K562 (cell line): ENCODE measurements around the gene TFRC. TPM values are rescaled to one million over a fixed set of nuclear protein-coding genes. Genes with fewer than 3 reads are reported as not detected.

Experiments used
- ATF7 ChIP-seq: fragments of 450-650 bp; IDR thresholded peaks from 2 replicates; pipeline ENCODE4 v1.7.1; 2014; ENCODE audit warnings: mild to moderate bottlenecking, moderate library complexity
- CC2D1A ChIP-seq: fragments of 450-650 bp; IDR thresholded peaks from 2 replicates; pipeline ENCODE4 v1.6.1; 2017; ENCODE audit warnings: mild to moderate bottlenecking
- CCNT2 ChIP-seq: IDR thresholded peaks from 2 replicates; pipeline ENCODE4 v1.6.1; 2011; ENCODE audit warnings: borderline replicate concordance, low read depth, mild to moderate bottlenecking, moderate library complexity, mixed read lengths, low read length; ENCODE audit not compliant: insufficient read length; ENCODE audit errors: extremely low read depth
- CXXC5 ChIP-seq: fragments of 250-450 bp; sonication (Bioruptor Pico); IDR thresholded peaks from 2 replicates; pipeline ENCODE4 v1.8.0; 2022; ENCODE audit warnings: inconsistent platforms, mild to moderate bottlenecking, moderate library complexity
- DMBX1 ChIP-seq: fragments of 250-450 bp; sonication (Bioruptor Pico); IDR thresholded peaks from 2 replicates; pipeline ENCODE4 v1.8.0; 2022; ENCODE audit warnings: inconsistent platforms, mild to moderate bottlenecking, moderate library complexity, borderline replicate concordance
- IRF9 ChIP-seq: fragments of 450-650 bp; IDR thresholded peaks from 2 replicates; pipeline ENCODE4 v1.6.1; 2016; ENCODE audit warnings: missing biosample characterization, missing genetic modification characterization
- MEF2A ChIP-seq: IDR thresholded peaks from 2 replicates; pipeline ENCODE4 v1.6.1; 2011; ENCODE audit warnings: low read depth, mild to moderate bottlenecking, low read length, moderate library complexity; ENCODE audit not compliant: control insufficient read depth
- RBBP5 ChIP-seq: fragments of 200-600 bp; sonication (generic); IDR thresholded peaks from 2 replicates; pipeline ENCODE4 v1.6.1; 2012; ENCODE audit warnings: borderline replicate concordance, mild to moderate bottlenecking, low read length, control low read depth, inconsistent platforms; ENCODE audit not compliant: insufficient read depth, poor library complexity, severe bottlenecking
- SMAD2 ChIP-seq: fragments of 150-350 bp; IDR thresholded peaks from 2 replicates; pipeline ENCODE4 v1.6.1; 2014; ENCODE audit warnings: low read depth, mild to moderate bottlenecking, low read length
- SMARCC2 ChIP-seq: fragments of 450-650 bp; IDR thresholded peaks from 2 replicates; pipeline ENCODE4 v1.6.1; 2017; ENCODE audit warnings: antibody characterized with exemption, moderate library complexity, mild to moderate bottlenecking, low read depth
- SMARCE1 ChIP-seq: fragments of 450-650 bp; IDR thresholded peaks from 2 replicates; pipeline ENCODE4 v1.7.1; 2016; ENCODE audit warnings: mild to moderate bottlenecking
- STAT5A ChIP-seq: IDR thresholded peaks from 2 replicates; pipeline ENCODE4 v1.6.1; 2012; ENCODE audit warnings: low read length, inconsistent platforms, borderline replicate concordance
- TBP ChIP-seq: optimal IDR thresholded peaks from 2 replicates; pipeline ENCODE3; 2011; ENCODE audit warnings: low read depth, low read length, improper control_type of control experiment
- TEAD2 ChIP-seq: fragments of 450-650 bp; IDR thresholded peaks from 2 replicates; pipeline ENCODE4 v1.6.1; 2016; ENCODE audit warnings: missing genetic modification characterization, control low read depth, missing compliant biosample characterization
- ZBTB17 ChIP-seq: fragments of 450-650 bp; formaldehyde crosslinking; IDR thresholded peaks from 2 replicates; pipeline ENCODE4 v1.4.0; 2020; ENCODE audit warnings: mild to moderate bottlenecking
- ZBTB2 ChIP-seq: fragments of 450-650 bp; IDR thresholded peaks from 2 replicates; pipeline ENCODE4 v1.6.1; 2016; ENCODE audit warnings: antibody characterized with exemption
- ZKSCAN8 ChIP-seq: fragments of 200-800 bp; sonication (Bioruptor generic); IDR thresholded peaks from 2 replicates; pipeline ENCODE4 v1.6.1; 2016; ENCODE audit warnings: missing genetic modification characterization, missing compliant biosample characterization
- ZNF197 ChIP-seq: fragments of 200-800 bp; sonication (Bioruptor generic); IDR thresholded peaks from 2 replicates; pipeline ENCODE4 v1.6.1; 2016; ENCODE audit warnings: low read depth, missing genetic modification characterization, missing compliant biosample characterization
- ZNF24 ChIP-seq: fragments of 450-650 bp; IDR thresholded peaks from 2 replicates; pipeline ENCODE4 v1.6.1; 2016
- ZNF561 ChIP-seq: fragments of 450-650 bp; formaldehyde crosslinking; conservative IDR thresholded peaks from 2 replicates; pipeline ENCODE4 v1.4.0; 2020; ENCODE audit warnings: mild to moderate bottlenecking, moderate library complexity
- polyA plus RNA-seq, 8 experiments: library from polyadenylated mRNA; depleted of rRNA in 4 of 8; stranded (reverse) in 5 of 8; unstranded in 3 of 8; fragments of >200 nt; fragmentation: Nextera tagmentation in 2 of 8; fragmentation: Illumina TruSeq in 1 of 8; extraction: Ambion mirVana in 2 of 8; extraction: Trizol in 1 of 8; gene quantifications; 2 replicates each; pipeline versions ENCODE4 v1.2.1 to v1.2.3, GENCODE V29; 2011 to 2014; ENCODE audit warnings: inconsistent platforms in 1 of 8, missing spikeins in 1 of 8
- total RNA-seq, 7 experiments: library from RNA; depleted of rRNA in 6 of 7; stranded (reverse); fragments of >200 nt in 6 of 7; fragmentation: Illumina TruSeq in 2 of 7; extraction: Trizol in 2 of 7; gene quantifications; 2 replicates each; pipeline versions ENCODE4 v1.2.1 to v1.2.3, GENCODE V29; 2011 to 2021; ENCODE audit warnings: low replicate concordance in 1 of 7

Gene TFRC
- total and polyA plus RNA-seq, 9 of the 15 experiments (the other 6 are each of a cell fraction or from before 2014, with no cell fraction given): 149 to 679 (median 332) TPM

DNA sequence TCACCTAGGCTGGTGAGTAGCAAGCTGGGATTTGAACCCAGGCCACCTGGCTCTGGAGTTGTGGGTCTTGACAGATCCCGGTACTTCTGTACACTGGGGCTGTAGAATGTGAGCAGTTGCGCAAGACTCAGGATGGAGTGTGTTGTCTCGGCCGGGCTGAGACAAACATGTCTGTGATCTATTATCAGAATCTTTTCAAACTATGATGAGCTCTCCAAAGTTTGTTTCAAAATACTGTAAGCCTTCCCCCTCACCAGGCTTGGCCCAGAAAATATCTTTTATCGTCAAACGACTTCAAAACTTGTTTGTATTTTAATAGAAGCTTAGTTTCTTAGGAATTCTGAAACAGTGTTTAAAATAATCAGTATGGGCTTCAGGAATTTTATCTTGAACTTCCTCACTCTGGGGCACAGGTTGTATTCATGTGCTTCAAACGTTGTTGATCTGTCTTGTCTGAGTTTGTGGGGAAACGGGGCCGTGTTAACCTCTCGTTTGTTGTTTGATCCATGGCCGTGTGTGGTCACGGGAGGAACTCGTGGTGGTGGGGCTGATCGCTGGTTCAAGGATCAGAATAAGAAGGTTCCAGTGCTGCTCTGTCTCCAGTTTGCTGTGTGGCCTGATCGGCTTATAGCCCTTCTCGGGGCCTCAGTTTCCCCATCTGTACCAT, 40.3 kb upstream of the TFRC start (continued):
- TF ChIP-seq ZBTB2 (no peak), TEAD2 (tag) (no peak), CCNT2 (no peak), MEF2A (no peak), DMBX1 (CRISPR knock-in tag) (0 out of 2 replicates have a peak, but pooled peaks have one; percentile 20), CXXC5 (CRISPR knock-in tag) (0 out of 2 replicates have a peak, but pooled peaks have one; percentile 27), SMARCE1 (0 out of 2 replicates have a peak, but pooled peaks have one; percentile 23), ZBTB17 (CRISPR knock-in tag) (no peak), ZNF24 (no peak), RBBP5 (peak; percentile 7), TBP (no peak), SMAD2 (no peak), SMARCC2 (no peak), ZKSCAN8 (CRISPR knock-in tag) (no peak), ZNF197 (CRISPR knock-in tag) (no peak), STAT5A (no peak), IRF9 (tag) (peak; percentile 89), CC2D1A (no peak), ATF7 (no peak), ZNF561 (CRISPR knock-in tag) (no peak)
